GM12878 (cell line): ENCODE measurements around the gene RPL19. TPM values are rescaled to one million over a fixed set of nuclear protein-coding genes. Genes with fewer than 3 reads are reported as not detected.

Experiments used
- ATAC-seq: fragments of 200-7000 bp; cut with Tn5 transposase; 3 replicates; pipeline ENCODE4 v1.9.1; 2020; ENCODE audit warnings: mild to moderate bottlenecking, moderate library complexity
- BruUV-seq: library from RNA; stranded (reverse); fragments of 400-500 nt; replicated peaks from 2 replicates; lab custom pipeline; 2021; lab: Mats Ljungman, UMichigan
- CTCF ChIA-PET: fragments of 300-600 bp; sonication (Branson Sonifier 250); formaldehyde crosslinking; extraction: SDS; loops from one replicate; lab custom pipeline; 2021; ENCODE audit warnings: inconsistent platforms; lab: Yijun Ruan, JAX
- POLR2A ChIA-PET: fragments of 350-600 bp; formaldehyde crosslinking; extraction: SDS; loops from one replicate; lab custom pipeline; 2021; ENCODE audit warnings: inconsistent platforms; lab: Charles Lee
- RAD21 ChIA-PET: fragments of 300-600 bp; sonication (Branson Sonifier 250); formaldehyde crosslinking; loops from one replicate; lab custom pipeline; 2023; ENCODE audit warnings: antibody characterized with exemption; ENCODE audit not compliant: unreplicated experiment; lab: Charles Lee
- SMC1A ChIA-PET: fragments of 300-600 bp; sonication (Branson Sonifier 250); formaldehyde crosslinking; loops from one replicate; lab custom pipeline; 2023; ENCODE audit not compliant: unreplicated experiment, uncharacterized antibody; lab: Charles Lee
- DNase-seq: peaks from one replicate; pipeline ENCODE4 v3.0.0-alpha.2; 2011; ENCODE audit warnings: low read depth, low spot score
- FAIRE-seq: peaks from 3 replicates; lab custom pipeline; 2011; peaks lifted over from hg19 to GRCh38; lab: Jason Lieb, UNC
- H2AFZ ChIP-seq: 2 replicates; pipeline ENCODE4 v1.6.0; 2011; ENCODE audit warnings: low read depth, low read length, control low read depth; ENCODE audit not compliant: control insufficient read depth
- H3K27ac ChIP-seq: 2 replicates; pipeline ENCODE4 v1.5.1; 2011; ENCODE audit warnings: control low read depth; ENCODE audit not compliant: control insufficient read depth, insufficient read depth
- H3K27me3 ChIP-seq, 2 experiments: replicated peaks in 1 of 2; 2 replicates each; pipeline versions ENCODE4 v1.6.0 to v1.6.1; 2011; ENCODE audit warnings: low read length in 1 of 2; ENCODE audit not compliant: control insufficient read depth in 2 of 2, insufficient read depth in 2 of 2
- H3K36me3 ChIP-seq, 2 experiments: 2 replicates each; pipeline ENCODE4 v1.5.1; 2011; ENCODE audit warnings: low read length in 1 of 2; ENCODE audit not compliant: control insufficient read depth in 2 of 2, insufficient read depth in 2 of 2
- H3K4me1 ChIP-seq: 2 replicates; pipeline ENCODE4 v1.6.1; 2011; ENCODE audit warnings: mild to moderate bottlenecking, low read length, moderate library complexity, mixed read lengths; ENCODE audit not compliant: control insufficient read depth, insufficient read depth
- H3K4me2 ChIP-seq: 2 replicates; pipeline ENCODE4 v1.6.0; 2011; ENCODE audit warnings: control low read depth; ENCODE audit not compliant: control insufficient read depth, insufficient read depth
- H3K4me3 ChIP-seq: fragments of 200-600 bp; sonication (generic); 2 replicates; pipeline ENCODE4 v1.5.1; 2016
- H3K79me2 ChIP-seq: 2 replicates; pipeline ENCODE4 v1.6.0; 2011; ENCODE audit warnings: low read length; ENCODE audit not compliant: control insufficient read depth, insufficient read depth
- H3K9ac ChIP-seq: 2 replicates; pipeline ENCODE4 v1.8.0; 2011; ENCODE audit warnings: low read length, control low read depth, mixed read lengths; ENCODE audit not compliant: control insufficient read depth, insufficient read depth
- H3K9me3 ChIP-seq: replicated peaks from 3 replicates; pipeline ENCODE4 v1.5.1; 2011; ENCODE audit warnings: mild to moderate bottlenecking, low read length; ENCODE audit not compliant: control insufficient read depth, insufficient read depth
- H4K20me1 ChIP-seq: 2 replicates; pipeline ENCODE4 v1.6.0; 2011; ENCODE audit not compliant: control insufficient read depth, insufficient read depth
- BACH1 ChIP-seq: fragments of 450-650 bp; IDR thresholded peaks from 2 replicates; pipeline ENCODE4 v1.6.1; 2017; ENCODE audit warnings: mild to moderate bottlenecking, borderline replicate concordance
- BCL11A ChIP-seq: IDR thresholded peaks from 2 replicates; pipeline ENCODE4 v1.6.1; 2011; ENCODE audit warnings: low read depth, low read length
- BCL3 ChIP-seq: IDR thresholded peaks from 2 replicates; pipeline ENCODE4 v1.6.1; 2011; ENCODE audit warnings: borderline replicate concordance, low read depth, mild to moderate bottlenecking, moderate library complexity, low read length; ENCODE audit not compliant: insufficient read depth, poor library complexity, severe bottlenecking
- CBFB ChIP-seq: IDR thresholded peaks from 2 replicates; pipeline ENCODE4 v1.6.1; 2016; ENCODE audit warnings: antibody characterized with exemption, low read depth
- EGR1 ChIP-seq, 2 experiments: IDR thresholded peaks; 1 replicate in 1 of 2; 2 replicates in 1 of 2; pipeline ENCODE4 v1.6.1; 2011 to 2012; ENCODE audit warnings: low read depth in 2 of 2, low read length in 2 of 2, borderline replicate concordance in 1 of 2, mild to moderate bottlenecking in 1 of 2, moderate library complexity in 1 of 2
- ESRRA ChIP-seq: IDR thresholded peaks from 2 replicates; pipeline ENCODE4 v1.6.1; 2012; ENCODE audit warnings: mild to moderate bottlenecking, low read length, improper control_type of control experiment
- GATAD2B ChIP-seq: fragments of 450-650 bp; conservative IDR thresholded peaks from 2 replicates; pipeline ENCODE4 v1.6.1; 2017; ENCODE audit warnings: low read depth, mild to moderate bottlenecking, moderate library complexity
- KLF5 ChIP-seq: fragments of 450-650 bp; IDR thresholded peaks from 2 replicates; pipeline ENCODE4 v1.6.1; 2014; ENCODE audit warnings: mild to moderate bottlenecking; ENCODE audit not compliant: partially characterized antibody
- MEF2B ChIP-seq: fragments of 450-650 bp; IDR thresholded peaks from 2 replicates; pipeline ENCODE4 v1.6.1; 2018; ENCODE audit warnings: mild to moderate bottlenecking, moderate library complexity; ENCODE audit not compliant: partially characterized antibody, poor library complexity, severe bottlenecking
- POLR2AphosphoS5 ChIP-seq: IDR thresholded peaks from 2 replicates; pipeline ENCODE4 v1.6.1; 2011; ENCODE audit warnings: mild to moderate bottlenecking, low read length, inconsistent platforms
- USF1 ChIP-seq: IDR thresholded peaks from 2 replicates; pipeline ENCODE4 v1.6.1; 2011; ENCODE audit warnings: borderline replicate concordance, low read depth, mild to moderate bottlenecking, moderate library complexity, mixed read lengths, low read length; ENCODE audit not compliant: insufficient read depth; ENCODE audit errors: extremely low read length
- USF2 ChIP-seq: IDR thresholded peaks from 2 replicates; pipeline ENCODE4 v1.6.1; 2011; ENCODE audit warnings: low read depth, low read length, improper control_type of control experiment, borderline replicate concordance
- WGBS: methylation state at CpG from one replicate; pipeline ENCODE4 v1.1.6; 2016; ENCODE audit warnings: low lambda C conversion rate; ENCODE audit not compliant: insufficient replicate concordance, insufficient coverage; ENCODE audit errors: missing lambda C conversion rate; 5-methylcytosine and 5-hydroxymethylcytosine counted together
- in situ Hi-C: fragments of 300-500 bp; cut with MboI; formaldehyde crosslinking; loops from 9 replicates; pipeline ENCODE4 v1.14.3; 2018; ENCODE audit warnings: mixed read lengths
- intact Hi-C: fragments of 100-400 bp; cut with micrococcal nuclease; formaldehyde crosslinking; loops from one replicate; pipeline ENCODE4 v1.14.2; 2022; ENCODE audit not compliant: unreplicated experiment
- polyA plus RNA-seq, 11 experiments: library from polyadenylated mRNA; depleted of rRNA in 4 of 11; unstranded in 6 of 11; stranded (reverse) in 5 of 11; fragments of >200 nt; fragmentation: Nextera tagmentation in 4 of 11; fragmentation: Illumina TruSeq in 1 of 11; extraction: Ambion mirVana in 4 of 11; extraction: Trizol in 1 of 11; gene quantifications; 1 replicate in 1 of 11; 2 replicates in 10 of 11; pipeline versions ENCODE4 v1.2.1 to v1.2.3, GENCODE V29; 2011 to 2016; ENCODE audit warnings: inconsistent platforms in 2 of 11, missing spikeins in 2 of 11, low read depth in 1 of 11
- total RNA-seq, 4 experiments: library from RNA; depleted of rRNA in 3 of 4; stranded (reverse); fragments of >200 nt in 3 of 4; fragmentation: Illumina TruSeq in 1 of 4; extraction: Trizol in 1 of 4; gene quantifications; 2 replicates each; pipeline versions ENCODE4 v1.2.1 to v1.2.3, GENCODE V29; 2013 to 2021

Gene RPL19
- total and polyA plus RNA-seq, 10 of the 15 experiments (the other 5 are each of a cell fraction or from before 2014, with no cell fraction given): 1,862 to 5,536 (median 3,836) TPM

- H3K36me3 ChIP-seq: no peaks in the 10 kb centered on the region
- ChIA-PET POLR2A (no interaction called here), CTCF (interaction anchor here (1.6 kb wide), 1 partner anchor 19 kb away, joined by 4 read pairs; no protein-coding TSS in a partner anchor), SMC1A (no interaction called here), RAD21 (no interaction called here)
- H3K4me1 ChIP-seq: no peaks in the 10 kb centered on the region
- no peak within 1 kb of the TSS for H3K4me2 ChIP-seq
- no peaks in the 10 kb centered on the region for H3K79me2 ChIP-seq
- no peaks in the 10 kb centered on the region for H4K20me1 ChIP-seq
- in situ Hi-C loops: no loop called here
- no peak within 1 kb of the TSS for H3K27ac ChIP-seq
- peaks cover 4 to 8% of the 10 kb centered on the region in 2 experiments; a peak in 3 of 4 replicates for H3K27me3 ChIP-seq
- no peak for DNase-seq
- 2% methylated on average over 34 of the region's 71 CpGs for WGBS
- no peak within 1 kb of the TSS for H3K9ac ChIP-seq
- intact Hi-C loops: no loop called here
- BruUV-seq: no TSS peak
- H3K4me3 ChIP-seq: no peak within 1 kb of the TSS
- ATAC-seq: no peak
- H3K9me3 ChIP-seq: no peaks in the 10 kb centered on the region
- no peak for FAIRE-seq
- TF ChIP-seq MEF2B (peak; percentile 18), BACH1 (no peak)
- no peak within 1 kb of the TSS for H2AFZ ChIP-seq
These were observed 25.4 kb downstream of the RPL19 start, which contains the start of gene STAC2 for GRCh38 chr17:39225308-39225958. Gene STAC2 (minus strand): TSS chr17:39225945. CDS start chr17:39225502, 443 bp downstream.

GRCh38 chr17:39225959-39226683 lies 26.0 kb downstream of the RPL19 start:
- H3K4me2 ChIP-seq: no peak overlapping the region
- DNase-seq: no peak
- no peaks in the 10 kb centered on the region for H3K9me3 ChIP-seq
- in situ Hi-C loops (no loop called here), intact Hi-C loops (no loop called here)
- RAD21 ChIA-PET: no interaction called here
- no peaks in the 10 kb centered on the region for H3K36me3 ChIP-seq
- POLR2A ChIA-PET: no interaction called here
- FAIRE-seq: no peak
- no peaks in the 10 kb centered on the region for H4K20me1 ChIP-seq
- CTCF ChIA-PET: interaction anchor here (1.4 to 1.6 kb wide), 2 partner anchors 18 kb away, joined by 3 to 4 read pairs; no protein-coding TSS in a partner anchor
- WGBS: 28% methylated on average over 21 of the region's 24 CpGs
- ATAC-seq: no peak
- SMC1A ChIA-PET: no interaction called here
- H3K79me2 ChIP-seq: no peaks in the 10 kb centered on the region
- H3K27me3 ChIP-seq: peaks cover 4 to 8% of the 10 kb centered on the region in 2 experiments; a peak in 3 of 4 replicates
- H3K9ac ChIP-seq: no peak overlapping the region
- no peak overlapping the region for H3K4me3 ChIP-seq
- H3K4me1 ChIP-seq: no peaks in the 10 kb centered on the region
- H2AFZ ChIP-seq: no peak overlapping the region
- H3K27ac ChIP-seq: no peak overlapping the region
- BruUV-seq: no TSS peak
- TF ChIP-seq KLF5 (no peak), EGR1 (IDR thresholded peaks at IDR 0.05; ENCODE audit: borderline replicate concordance in 1 of 2, low read depth in 2 of 2, low read length in 2 of 2) (no peak), ESRRA (no peak), POLR2AphosphoS5 (no peak), USF1 (no peak), CBFB (no peak), USF2 (no peak), BCL3 (no peak), GATAD2B (no peak), BCL11A (no peak)
